Frontal cortex (tissue), 4 donors: ENCODE results near the gene TNNI2. TPM values are rescaled to one million over a fixed set of nuclear protein-coding genes. Genes with fewer than 3 reads are reported as not detected.
"Not testable (repeated sequence)": the region's sequence is repeated elsewhere in the genome, so short reads cannot be mapped to it uniquely, and the experiment has no call there.

Experiments
- DNase-seq, 2 donors: peaks; one replicate each; pipeline ENCODE4 v3.0.0; 2012; ENCODE audit warnings: low spot score in 2 of 2
- FAIRE-seq: peaks from 2 replicates; lab custom pipeline; 2012; peaks lifted over from hg19 to GRCh38; lab: Jason Lieb, UNC
- total RNA-seq: library from RNA; depleted of rRNA; stranded (reverse); fragments of >200 nt; gene quantifications from one replicate; pipeline ENCODE4 v1.2.3, GENCODE V29; 2014
- donor health status: control.
- donor health status: control.
- donor health status: control.

Gene TNNI2
- total RNA-seq, 1 donor from 2014 or later: not detected

DNA sequence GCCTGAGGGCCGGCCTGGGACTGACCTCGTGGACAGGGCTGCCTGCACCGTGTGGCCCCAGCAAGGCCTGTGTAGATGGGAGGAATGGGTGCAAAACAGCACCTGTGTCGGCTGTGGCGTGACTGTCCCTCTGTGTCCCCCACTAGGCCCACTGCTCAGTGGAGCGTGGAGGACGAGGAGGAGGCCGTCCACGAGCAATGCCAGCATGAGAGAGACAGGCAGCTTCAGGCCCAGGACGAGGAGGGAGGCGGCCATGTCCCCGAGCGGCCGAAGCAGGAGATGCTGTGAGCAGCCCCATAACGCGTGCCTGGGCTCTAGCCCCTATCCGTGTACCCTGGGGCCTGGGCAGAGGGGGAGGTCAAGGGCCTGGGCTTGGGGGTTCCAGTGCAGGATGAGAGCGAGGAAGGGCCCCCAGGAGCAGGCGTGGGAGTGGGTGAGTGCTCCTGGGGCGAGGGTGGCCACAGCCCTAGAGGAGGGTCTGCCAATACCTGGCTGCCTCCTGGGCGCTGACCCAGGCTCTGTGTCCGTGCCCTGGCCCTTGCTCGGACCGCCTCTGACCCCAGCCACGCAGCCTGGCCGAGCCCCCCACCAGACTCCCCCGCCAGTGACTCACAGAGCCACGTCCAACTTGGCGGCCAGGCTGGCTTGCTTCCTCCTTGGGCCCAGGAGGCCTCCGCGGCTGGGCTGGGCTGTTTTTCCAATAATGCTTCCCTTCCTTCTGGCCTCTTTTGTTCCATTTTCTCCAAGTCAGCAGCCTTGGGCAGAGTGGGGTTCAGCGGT lies 41.4 kb downstream of the TNNI2 start:
- DNase-seq: no peak

DNA sequence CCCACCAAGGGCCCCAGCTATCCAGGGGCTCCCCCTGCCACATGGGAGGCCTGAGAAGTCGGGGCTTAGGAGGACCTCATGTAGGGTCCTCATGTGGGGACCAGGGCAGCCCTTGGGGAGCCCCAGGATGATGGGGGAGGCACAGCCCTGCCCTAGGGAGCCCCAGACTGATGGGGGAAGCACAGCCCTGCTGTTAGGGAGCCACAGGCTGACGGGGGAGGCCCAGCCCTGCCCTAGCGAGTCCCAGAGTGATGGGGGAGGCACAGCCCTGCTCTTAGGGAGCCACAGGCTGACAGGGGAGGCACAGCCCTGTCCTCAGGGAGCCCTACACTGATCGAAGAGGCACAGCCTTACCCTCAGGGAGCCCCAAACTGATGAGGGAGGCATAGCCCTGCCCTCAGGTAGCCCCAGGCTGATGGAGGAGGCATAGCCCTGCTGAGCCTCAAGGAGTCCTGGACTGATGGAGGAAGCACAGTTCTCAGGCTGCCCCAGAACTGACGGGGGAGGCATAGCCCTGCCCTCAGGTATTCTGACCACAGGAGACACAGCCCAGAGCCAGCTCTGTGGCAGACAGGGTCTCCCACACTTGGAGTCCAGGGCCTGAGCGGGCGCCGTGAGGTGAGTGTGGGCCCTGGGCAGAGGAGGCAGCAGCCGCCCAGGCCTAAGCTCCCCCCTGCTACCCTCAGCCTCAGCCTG lies 42.1 kb downstream of the TNNI2 start:
- DNase-seq (no peak), FAIRE-seq (no peak)

More for the DNA sequence above, 41.4 kb downstream of the TNNI2 start:
- FAIRE-seq: no peak

DNA sequence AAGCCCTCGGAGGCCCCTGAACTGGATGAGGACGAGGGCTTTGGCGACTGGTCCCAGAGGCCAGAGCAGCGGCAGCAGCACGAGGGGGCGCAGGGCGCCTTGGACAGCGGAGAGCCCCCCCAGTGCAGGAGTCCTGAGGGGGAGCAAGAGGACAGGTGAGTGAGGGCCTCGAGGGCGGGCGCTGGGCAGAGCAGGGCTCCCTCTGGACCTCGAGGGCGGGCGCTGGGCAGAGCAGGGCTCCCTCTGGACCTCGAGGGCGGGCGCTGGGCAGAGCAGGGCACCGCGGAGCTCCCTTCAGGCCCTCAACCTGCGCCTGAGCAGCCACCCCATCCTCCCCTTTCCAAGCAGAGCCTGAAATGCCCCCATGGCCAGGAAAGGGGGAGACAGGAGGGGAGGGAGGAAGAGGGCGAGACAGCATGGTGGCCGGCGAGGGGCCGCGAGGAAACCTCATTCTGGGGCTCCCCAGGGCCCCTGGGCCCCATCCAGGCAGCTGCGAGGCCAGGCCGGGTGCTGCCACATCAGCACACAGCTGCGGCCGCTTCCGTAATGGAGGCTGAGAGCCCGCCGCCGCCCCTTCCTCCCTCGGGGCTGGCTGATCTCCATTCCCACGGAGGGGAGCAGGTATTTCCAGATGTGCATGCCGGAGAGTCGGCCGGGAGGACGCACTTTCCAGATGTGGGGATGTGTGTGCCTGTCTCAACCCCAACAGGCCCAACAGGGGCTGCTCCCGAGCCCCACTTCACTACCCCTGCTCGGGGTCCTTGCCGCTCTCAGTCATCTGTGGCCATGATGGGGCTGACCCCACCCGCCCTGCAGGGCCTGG lies 42.9 kb downstream of the TNNI2 start:
- FAIRE-seq (no peak), DNase-seq (no peak)

DNA sequence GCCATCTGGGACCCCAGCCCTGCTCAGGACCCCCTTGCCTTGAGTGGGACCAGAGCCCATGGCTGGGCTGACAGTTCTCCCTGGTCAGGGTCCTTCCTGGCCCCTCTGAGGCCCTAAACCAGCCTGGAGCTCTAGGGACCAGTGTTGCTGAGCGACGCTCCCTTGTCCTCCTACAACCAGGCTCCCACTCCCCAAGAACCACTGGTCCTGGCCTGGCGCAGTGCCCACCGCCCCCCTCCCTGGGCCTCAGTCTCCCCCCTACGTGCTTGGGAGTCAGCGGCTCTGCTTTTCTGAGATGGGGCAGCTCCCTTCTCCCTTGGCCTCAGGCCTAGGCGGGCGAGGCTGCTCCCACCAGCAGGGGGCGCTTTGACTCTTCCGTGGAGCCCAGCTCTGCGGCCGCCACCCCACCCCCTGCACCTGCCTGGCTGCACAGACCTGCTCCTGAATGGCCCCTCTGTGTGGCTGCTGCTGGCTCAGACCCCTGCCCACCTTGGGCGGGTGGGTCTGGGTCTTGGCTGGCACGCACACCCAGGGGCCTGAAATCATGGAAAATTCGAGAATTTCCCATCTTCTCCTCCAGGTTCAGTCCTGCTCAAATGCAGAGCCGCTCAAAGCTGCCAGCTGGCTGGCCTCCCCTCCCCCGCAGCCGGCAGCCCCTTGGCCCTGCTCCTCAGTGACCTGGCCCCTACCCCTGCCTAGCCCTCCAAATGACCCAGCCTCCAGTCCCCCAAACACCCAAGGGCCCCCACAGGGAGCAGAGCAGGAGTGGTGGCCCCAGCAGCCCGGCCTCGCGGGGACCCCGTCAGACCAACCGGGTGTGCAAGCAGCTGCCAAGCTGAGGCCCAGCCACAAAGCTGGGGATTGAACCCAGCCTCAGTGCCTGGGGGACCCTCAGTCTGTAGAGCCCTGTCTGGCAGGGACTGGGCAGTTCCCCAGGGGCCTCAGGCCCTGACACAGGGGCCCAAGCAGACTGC lies 43.8 kb downstream of the TNNI2 start:
- no peak for FAIRE-seq
- DNase-seq: peak; percentile 80 to 93

DNA sequence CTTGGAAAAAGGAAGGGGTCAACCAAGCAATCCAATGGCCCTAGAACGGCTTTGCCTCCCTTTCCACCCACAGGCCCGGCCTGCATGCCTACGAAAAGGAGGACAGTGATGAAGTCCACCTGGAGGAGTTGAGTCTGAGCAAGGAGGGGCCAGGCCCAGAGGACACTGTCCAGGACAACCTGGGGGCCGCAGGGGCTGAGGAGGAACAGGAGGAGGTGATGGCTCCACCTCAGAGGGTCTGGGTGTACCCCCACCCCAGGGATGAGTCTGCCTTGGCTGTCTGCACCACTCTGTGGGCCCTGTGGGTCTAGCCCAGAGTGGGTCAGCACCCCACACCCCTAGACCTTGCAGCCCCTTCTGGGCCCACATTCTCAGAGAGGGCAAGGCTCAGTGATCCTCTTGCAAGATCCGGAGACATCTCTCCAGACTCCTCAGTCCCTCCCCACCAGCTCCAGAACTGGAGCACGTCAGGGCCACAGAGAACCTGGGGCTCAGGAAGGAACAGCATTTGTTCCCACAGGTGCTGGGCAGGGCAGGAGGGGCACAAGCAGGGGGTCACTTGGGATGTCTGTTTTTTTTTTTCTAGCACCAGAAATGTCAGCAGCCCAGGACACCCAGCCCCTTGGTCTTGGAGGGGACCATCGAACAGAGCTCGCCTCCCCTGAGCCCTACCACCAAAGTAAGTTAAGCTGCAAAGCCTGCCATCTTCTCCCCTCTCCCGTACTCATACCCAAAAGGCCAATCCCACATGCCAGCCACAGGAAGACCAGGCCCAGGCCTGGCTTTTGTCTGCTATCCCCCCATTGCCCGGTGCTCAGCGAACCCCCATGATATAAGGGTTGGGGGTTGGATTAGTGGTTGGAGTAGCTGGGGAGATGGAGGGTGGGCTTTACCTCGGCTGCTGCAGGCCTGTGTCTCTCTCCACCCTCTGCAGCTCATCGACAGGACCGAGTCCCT lies 44.8 kb downstream of the TNNI2 start:
- FAIRE-seq (no peak), DNase-seq (no peak)

DNA sequence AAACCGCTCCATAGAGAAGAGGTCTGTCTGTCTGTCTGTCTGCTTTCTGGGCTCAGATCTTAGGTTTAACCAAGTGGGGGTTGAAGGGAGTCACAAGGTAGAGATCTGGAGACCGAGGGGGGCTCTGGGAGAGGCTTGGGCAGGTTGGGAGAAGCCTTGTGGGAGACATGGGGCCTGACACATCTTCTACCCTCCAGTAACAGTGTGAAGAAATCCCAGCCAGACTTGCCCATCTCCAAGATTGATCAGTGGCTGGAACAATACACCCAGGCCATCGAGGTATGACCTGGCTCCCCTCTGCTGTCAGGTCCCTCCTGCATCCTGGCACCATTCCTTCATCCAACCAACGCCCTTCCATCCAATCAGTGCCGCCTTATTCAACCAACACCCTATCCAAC lies 45.5 kb downstream of the TNNI2 start:
- FAIRE-seq (no peak), DNase-seq (peak in 1 of 2 donors; percentile 19)

DNA sequence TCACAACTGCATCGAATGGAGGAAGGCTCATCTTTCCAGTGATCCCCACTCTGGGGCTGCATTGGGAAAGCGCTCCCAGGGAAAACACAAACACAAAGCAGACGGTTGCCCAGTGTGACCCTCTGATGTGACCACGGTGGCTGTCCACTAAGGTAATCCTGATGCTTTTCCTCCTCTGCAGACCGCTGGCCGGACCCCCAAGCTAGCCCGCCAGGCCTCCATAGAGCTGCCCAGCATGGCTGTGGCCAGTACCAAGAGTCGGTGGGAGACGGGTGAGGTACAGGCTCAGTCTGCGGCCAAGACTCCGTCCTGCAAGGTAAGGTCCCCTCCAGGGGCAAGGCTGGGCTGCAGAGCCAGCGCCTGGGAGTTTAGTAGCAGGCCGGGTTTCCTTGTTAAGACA lies 47.8 kb downstream of the TNNI2 start:
- FAIRE-seq, DNase-seq: not testable (repeated sequence)

DNA sequence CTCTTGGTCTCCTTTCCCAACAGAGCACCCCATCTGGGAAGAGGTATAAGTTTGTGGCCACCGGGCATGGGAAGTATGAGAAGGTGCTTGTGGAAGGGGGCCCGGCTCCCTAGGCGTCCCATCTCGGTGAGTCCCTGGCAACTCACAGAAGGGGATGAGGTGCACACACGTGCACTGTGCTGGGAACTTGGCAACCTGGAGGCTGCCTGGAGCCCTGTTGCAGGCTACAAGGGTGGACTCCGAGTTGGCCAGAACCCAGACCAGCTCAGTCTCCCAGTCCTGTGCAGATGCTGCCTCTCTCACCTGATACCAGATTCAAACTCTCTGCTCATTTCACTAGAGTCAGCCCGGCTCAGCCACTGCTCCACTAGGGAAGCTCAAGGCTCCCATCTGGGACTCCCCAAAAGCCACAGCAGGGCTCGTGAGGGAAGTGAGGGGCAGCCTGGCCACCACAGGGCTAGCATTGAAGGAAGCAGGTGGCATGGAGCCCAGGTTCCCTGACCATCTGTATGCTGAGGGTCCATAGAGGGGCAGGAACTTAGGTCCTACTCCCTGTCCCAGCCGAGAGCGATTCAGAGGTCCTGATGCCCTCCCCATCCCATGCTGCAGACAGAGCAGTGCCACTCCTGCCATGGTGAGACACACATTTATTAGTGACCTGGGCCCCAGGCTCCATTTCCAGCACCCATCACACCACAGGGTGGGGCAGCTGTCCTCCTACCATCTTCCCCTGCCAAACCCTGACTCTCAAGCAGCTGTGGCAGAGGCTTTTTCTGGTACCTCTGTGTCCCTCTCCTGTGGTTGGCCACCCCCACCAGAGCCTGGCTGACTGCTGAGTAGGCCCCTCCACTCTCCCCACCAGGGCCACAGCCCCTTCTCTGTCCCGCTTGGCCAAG lies 48.9 kb downstream of the TNNI2 start:
- FAIRE-seq (no peak), DNase-seq (no peak)

DNA sequence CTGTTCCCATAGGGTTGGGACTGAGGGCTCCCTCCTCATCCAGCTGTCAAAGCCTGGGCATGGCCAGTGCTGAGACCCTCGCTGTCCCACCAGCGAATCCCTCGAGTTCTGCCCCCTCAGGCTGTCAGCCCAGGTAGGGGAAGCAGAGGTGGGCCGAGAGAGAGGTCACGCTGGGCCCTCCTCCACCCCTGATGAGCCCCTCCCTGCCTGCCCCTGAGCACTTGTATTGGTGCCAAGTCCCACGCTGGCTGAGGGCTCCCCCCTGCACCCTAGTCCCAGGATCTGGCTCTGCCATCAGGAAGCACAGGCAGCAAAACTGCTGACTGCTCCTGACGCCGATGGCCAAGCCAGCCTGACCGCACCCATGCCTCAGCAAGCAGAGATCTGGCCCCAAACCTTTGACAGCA lies 49.6 kb downstream of the TNNI2 start:
- DNase-seq: no peak
- FAIRE-seq: no peak

DNA sequence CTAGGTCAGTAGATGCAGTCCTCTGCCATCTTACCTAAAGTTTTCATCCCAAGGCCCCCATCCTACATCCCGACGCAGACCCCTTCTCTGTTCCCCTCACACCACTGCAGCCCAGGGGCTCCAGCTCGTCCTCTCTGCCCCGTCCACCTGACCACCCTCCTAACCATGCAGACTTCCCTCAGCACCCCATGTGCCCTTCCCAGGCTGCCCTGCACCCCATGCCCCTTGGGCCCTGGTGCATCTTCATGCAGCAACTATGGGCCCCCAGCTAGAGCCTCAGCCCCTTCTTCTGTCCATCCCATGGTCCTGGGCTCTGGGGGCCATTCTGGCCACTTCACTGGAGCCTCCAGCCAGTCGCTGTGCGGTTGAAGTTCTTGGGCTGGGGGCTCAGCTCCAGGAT lies 50.0 kb downstream of the TNNI2 start:
- DNase-seq (no peak), FAIRE-seq (no peak)

DNA sequence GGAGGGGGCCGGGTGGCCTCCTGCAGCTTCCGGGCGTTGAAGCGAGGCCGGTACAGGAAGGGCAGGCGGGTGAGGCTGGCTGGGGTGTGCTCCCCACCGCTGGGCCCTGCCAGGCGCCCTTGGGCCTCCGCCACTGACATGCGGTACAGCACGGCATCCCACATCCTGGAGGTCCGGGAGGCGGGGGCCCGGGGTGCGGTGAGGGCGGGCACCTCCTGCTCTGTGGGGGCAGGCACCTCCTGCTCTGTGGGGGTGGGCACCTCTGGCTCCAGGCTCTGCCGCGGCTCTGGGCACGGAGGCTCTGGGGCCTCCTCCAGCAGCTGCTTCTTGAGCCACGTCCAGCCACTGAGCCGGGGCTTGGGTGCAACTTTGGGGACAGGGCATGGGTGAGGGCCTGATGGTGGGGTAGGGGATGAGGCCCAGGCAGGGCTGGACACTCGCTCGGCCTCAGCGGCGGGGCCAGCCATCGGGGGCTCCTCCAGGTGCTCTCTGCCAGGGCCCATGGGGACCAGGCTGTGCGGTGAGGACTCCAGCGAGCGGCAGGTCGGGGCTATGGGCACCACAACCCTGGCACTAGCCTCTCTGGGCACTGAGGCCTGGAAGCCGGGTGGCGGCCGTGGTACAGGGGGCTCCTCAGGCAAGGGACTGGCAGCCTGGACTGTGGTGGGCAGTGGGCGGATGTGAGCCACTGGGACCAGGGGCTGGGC lies 50.6 kb downstream of the TNNI2 start:
- DNase-seq: no peak

DNA sequence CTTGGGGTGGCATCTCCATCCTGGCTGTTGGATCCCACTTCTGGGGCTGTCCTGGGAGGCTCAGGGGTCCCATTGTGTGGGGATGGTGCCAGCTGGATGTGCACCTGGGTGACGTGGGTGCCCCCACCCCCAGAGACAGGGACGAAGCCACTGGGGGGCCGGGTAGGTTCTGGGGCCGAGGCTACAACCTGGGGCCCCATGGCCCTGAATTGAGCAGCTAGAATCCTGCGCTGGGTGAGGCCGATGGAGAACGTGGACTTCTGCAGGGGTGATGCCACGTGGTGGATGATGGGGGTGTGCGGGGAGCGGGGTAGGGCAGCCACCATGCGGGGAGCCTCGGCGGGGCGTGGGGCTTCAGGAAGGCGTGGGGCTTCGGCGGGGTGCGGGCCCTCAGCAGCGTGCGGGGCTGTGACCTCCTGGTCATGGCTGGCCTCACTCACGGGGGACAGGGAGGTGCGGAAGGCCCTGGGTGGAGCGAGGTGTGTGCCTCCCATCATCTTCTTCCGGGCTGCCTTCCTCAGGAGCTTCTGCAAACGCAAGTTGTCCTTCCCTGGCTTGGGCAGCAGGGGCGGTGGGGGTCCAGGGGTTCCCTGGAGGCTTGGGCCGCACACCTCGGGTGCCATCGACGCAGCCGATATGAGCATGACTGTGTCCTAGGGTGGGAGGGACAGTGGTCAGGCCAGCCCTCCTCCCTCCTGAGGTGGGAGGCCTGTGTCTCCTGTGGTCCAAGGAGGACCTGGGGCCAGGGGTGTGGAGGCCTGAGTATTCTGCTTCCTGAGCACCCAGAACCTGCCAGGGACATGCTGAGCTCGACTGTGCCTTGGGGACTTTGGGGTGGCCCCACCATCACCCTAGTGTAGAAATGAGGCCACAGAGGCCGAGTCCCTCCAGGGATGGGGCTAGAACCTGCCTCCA lies 51.4 kb downstream of the TNNI2 start:
- peak in 1 of 2 donors; percentile 35 for DNase-seq
- no peak for FAIRE-seq

More for the DNA sequence above, 50.6 kb downstream of the TNNI2 start:
- no peak for FAIRE-seq
